Activated CD8-positive, alpha-beta memory T cell treated with anti-CD3 and anti-CD28 coated beads, Interleukin-2, amount 10 ng/mL, durations not matched to agents 7 days and 5 days (primary cell): ENCODE measurements around the gene ZFY. TPM values are rescaled to one million over a fixed set of nuclear protein-coding genes. Genes with fewer than 3 reads are reported as not detected.
"Not testable (repeated sequence)": the region's sequence is repeated elsewhere in the genome, so short reads cannot be mapped to it uniquely, and the experiment has no call there.

ENCODE experiments used
- ATAC-seq: fragments of 150-1000 bp; cut with Tn5 transposase; one replicate; pipeline ENCODE4 v1.10.0; 2021; ENCODE audit warnings: moderate library complexity
- CTCF ChIA-PET: fragments of 350-600 bp; sonication (Branson Sonifier 250); formaldehyde crosslinking; loops from one replicate; lab custom pipeline; 2021; ENCODE audit warnings: antibody characterized with exemption; lab: Charles Lee
- DNase-seq: peaks from one replicate; pipeline ENCODE4 v3.0.0-alpha.2; 2020
- H3K27ac Mint-ChIP-seq: one replicate; pipeline ENCODE4 v1.8.0; 2021; ENCODE audit warnings: mild to moderate bottlenecking, mixed read lengths
- H3K27me3 Mint-ChIP-seq: one replicate; pipeline ENCODE4 v1.8.0; 2021; ENCODE audit warnings: mixed read lengths
- H3K36me3 Mint-ChIP-seq: one replicate; pipeline ENCODE4 v1.8.0; 2021; ENCODE audit warnings: mild to moderate bottlenecking, mixed read lengths
- H3K4me1 Mint-ChIP-seq: one replicate; pipeline ENCODE4 v1.8.0; 2021; ENCODE audit warnings: mixed read lengths
- H3K4me3 Mint-ChIP-seq: one replicate; pipeline ENCODE4 v1.8.0; 2021; ENCODE audit warnings: mild to moderate bottlenecking, moderate library complexity, mixed read lengths
- H3K9me3 Mint-ChIP-seq: one replicate; pipeline ENCODE4 v1.8.0; 2022; ENCODE audit warnings: low read depth, mixed read lengths
- total RNA-seq, 2 experiments: library from RNA; stranded (reverse); gene quantifications; one replicate each; pipeline ENCODE4 v1.2.3, GENCODE V29; 2021

The ZFY gene
- total RNA-seq, 2 experiments from 2014 or later = 14.3 to 14.6 TPM

GRCh38 chrY:2949590-2950252 lies 14.5 kb downstream of the ZFY start:
- Mint-ChIP-seq H3K27me3 (no peaks in the 10 kb centered on the region), H3K4me3 (no peak overlapping the region), H3K9me3 (no peaks in the 10 kb centered on the region), H3K27ac (no peak overlapping the region), H3K36me3 (peaks cover 12% of the 10 kb centered on the region), H3K4me1 (peaks cover 34% of the 10 kb centered on the region)
- peak; percentile 42 for DNase-seq
- ATAC-seq = no peak
- CTCF ChIA-PET = interaction anchor here (1.0 kb wide), 1 partner anchor 55 kb away, joined by 3 read pairs; no protein-coding TSS in a partner anchor

GRCh38 chrY:2950655-2951054 lies 15.5 kb downstream of the ZFY start:
- ATAC-seq (peak; percentile 16), DNase-seq (no peak)
- Mint-ChIP-seq H3K4me1 (peaks cover 32% of the 10 kb centered on the region), H3K4me3 (no peak overlapping the region), H3K36me3 (peaks cover 16% of the 10 kb centered on the region), H3K9me3 (no peaks in the 10 kb centered on the region), H3K27me3 (no peaks in the 10 kb centered on the region), H3K27ac (peak overlapping the region; percentile 49)
- CTCF ChIA-PET = no interaction called here

- peaks cover 25% of the 10 kb centered on the region for H3K36me3 Mint-ChIP-seq
- H3K27ac Mint-ChIP-seq = no peak overlapping the region
- CTCF ChIA-PET = no interaction called here
- H3K27me3 Mint-ChIP-seq = no peaks in the 10 kb centered on the region
- H3K4me3 Mint-ChIP-seq = no peak overlapping the region
- peaks cover 24% of the 10 kb centered on the region for H3K4me1 Mint-ChIP-seq
- ATAC-seq = no peak
- DNase-seq = no peak
- H3K9me3 Mint-ChIP-seq = no peaks in the 10 kb centered on the region
These were observed 17.7 kb downstream of the ZFY start for GRCh38 chrY:2952912-2953311.

- H3K4me1 Mint-ChIP-seq = peaks cover 18% of the 10 kb centered on the region
- no peaks in the 10 kb centered on the region for H3K27me3 Mint-ChIP-seq
- no peaks in the 10 kb centered on the region for H3K9me3 Mint-ChIP-seq
- peaks cover 31% of the 10 kb centered on the region for H3K36me3 Mint-ChIP-seq
- CTCF ChIA-PET = no interaction called here
- no peak overlapping the region for H3K27ac Mint-ChIP-seq
- no peak overlapping the region for H3K4me3 Mint-ChIP-seq
- DNase-seq (no peak), ATAC-seq (no peak)
These were observed 19.6 kb downstream of the ZFY start for GRCh38 chrY:2954735-2955134.

GRCh38 chrY:2955561-2955960 lies 20.4 kb downstream of the ZFY start:
- H3K4me1 Mint-ChIP-seq = peaks cover 11% of the 10 kb centered on the region
- ATAC-seq (no peak), DNase-seq (no peak)
- no peaks in the 10 kb centered on the region for H3K9me3 Mint-ChIP-seq
- H3K4me3 Mint-ChIP-seq = no peak overlapping the region
- no peak overlapping the region for H3K27ac Mint-ChIP-seq
- CTCF ChIA-PET = no interaction called here
- H3K36me3 Mint-ChIP-seq = peaks cover 31% of the 10 kb centered on the region
- no peaks in the 10 kb centered on the region for H3K27me3 Mint-ChIP-seq

GRCh38 chrY:2962061-2962460 lies 26.9 kb downstream of the ZFY start:
- no peaks in the 10 kb centered on the region for H3K4me1 Mint-ChIP-seq
- H3K4me3 Mint-ChIP-seq = no peak overlapping the region
- H3K27ac Mint-ChIP-seq = no peak overlapping the region
- H3K9me3 Mint-ChIP-seq = no peaks in the 10 kb centered on the region
- DNase-seq = no peak
- H3K27me3 Mint-ChIP-seq = no peaks in the 10 kb centered on the region
- no peak for ATAC-seq
- CTCF ChIA-PET = no interaction called here
- peaks cover 21% of the 10 kb centered on the region for H3K36me3 Mint-ChIP-seq

GRCh38 chrY:2964814-2965213 lies 29.6 kb downstream of the ZFY start:
- peaks cover 12% of the 10 kb centered on the region for H3K36me3 Mint-ChIP-seq
- no peaks in the 10 kb centered on the region for H3K27me3 Mint-ChIP-seq
- CTCF ChIA-PET = no interaction called here
- DNase-seq = no peak
- H3K9me3 Mint-ChIP-seq = no peaks in the 10 kb centered on the region
- H3K27ac Mint-ChIP-seq = no peak overlapping the region
- peaks cover 9% of the 10 kb centered on the region for H3K4me1 Mint-ChIP-seq
- no peak for ATAC-seq
- H3K4me3 Mint-ChIP-seq = no peak overlapping the region

- DNase-seq = no peak
- Mint-ChIP-seq H3K4me1 (peaks cover 12% of the 10 kb centered on the region), H3K27ac (no peak overlapping the region), H3K9me3 (no peaks in the 10 kb centered on the region), H3K27me3 (no peaks in the 10 kb centered on the region), H3K36me3 (peaks cover 12% of the 10 kb centered on the region), H3K4me3 (no peak overlapping the region)
- CTCF ChIA-PET = no interaction called here
- ATAC-seq = no peak
These were observed 30.4 kb downstream of the ZFY start for GRCh38 chrY:2965629-2966028.

GRCh38 chrY:2969561-2969960 lies 34.4 kb downstream of the ZFY start:
- CTCF ChIA-PET = no interaction called here
- no peak for ATAC-seq
- no peak overlapping the region for H3K4me3 Mint-ChIP-seq
- no peaks in the 10 kb centered on the region for H3K9me3 Mint-ChIP-seq
- H3K27ac Mint-ChIP-seq = no peak overlapping the region
- peaks cover 4% of the 10 kb centered on the region for H3K36me3 Mint-ChIP-seq
- DNase-seq = no peak
- no peaks in the 10 kb centered on the region for H3K27me3 Mint-ChIP-seq
- H3K4me1 Mint-ChIP-seq = peaks cover 16% of the 10 kb centered on the region

GRCh38 chrY:2972708-2973107 lies 37.5 kb downstream of the ZFY start:
- H3K27ac Mint-ChIP-seq = no peak overlapping the region
- H3K4me1 Mint-ChIP-seq = peaks cover 16% of the 10 kb centered on the region
- CTCF ChIA-PET = no interaction called here
- no peaks in the 10 kb centered on the region for H3K27me3 Mint-ChIP-seq
- H3K9me3 Mint-ChIP-seq = no peaks in the 10 kb centered on the region
- H3K36me3 Mint-ChIP-seq = peaks cover 18% of the 10 kb centered on the region
- DNase-seq = no peak
- no peak for ATAC-seq
- no peak overlapping the region for H3K4me3 Mint-ChIP-seq

- Mint-ChIP-seq H3K27ac (no peak overlapping the region), H3K4me3 (no peak overlapping the region), H3K4me1 (peaks cover 16% of the 10 kb centered on the region), H3K36me3 (peaks cover 20% of the 10 kb centered on the region), H3K9me3 (no peaks in the 10 kb centered on the region), H3K27me3 (no peaks in the 10 kb centered on the region)
- CTCF ChIA-PET = no interaction called here
- DNase-seq (no peak), ATAC-seq (no peak)
These were observed 38.0 kb downstream of the ZFY start for GRCh38 chrY:2973110-2973751.

GRCh38 chrY:2979283-2979682 lies 44.1 kb downstream of the ZFY start:
- CTCF ChIA-PET = no interaction called here
- H3K36me3 Mint-ChIP-seq = peaks cover 30% of the 10 kb centered on the region
- H3K27me3 Mint-ChIP-seq = no peaks in the 10 kb centered on the region
- no peak overlapping the region for H3K4me3 Mint-ChIP-seq
- no peak overlapping the region for H3K27ac Mint-ChIP-seq
- no peak for DNase-seq
- H3K9me3 Mint-ChIP-seq = no peaks in the 10 kb centered on the region
- no peak for ATAC-seq
- H3K4me1 Mint-ChIP-seq = no peaks in the 10 kb centered on the region

- Mint-ChIP-seq H3K9me3 (no peaks in the 10 kb centered on the region), H3K4me3 (no peak overlapping the region), H3K27me3 (no peaks in the 10 kb centered on the region), H3K27ac (no peak overlapping the region), H3K36me3 (no peaks in the 10 kb centered on the region), H3K4me1 (no peaks in the 10 kb centered on the region)
- ATAC-seq (no peak), DNase-seq (no peak)
- CTCF ChIA-PET = no interaction called here
These were observed 49.3 kb downstream of the ZFY start for GRCh38 chrY:2984491-2984890.

GRCh38 chrY:2987178-2987577 lies 52.0 kb downstream of the ZFY start:
- CTCF ChIA-PET, ATAC-seq, H3K27me3 Mint-ChIP-seq, H3K9me3 Mint-ChIP-seq, H3K36me3 Mint-ChIP-seq, H3K4me1 Mint-ChIP-seq, DNase-seq, H3K27ac Mint-ChIP-seq, H3K4me3 Mint-ChIP-seq: not testable (repeated sequence)
